Measurements from ENCODE around the gene EFS. TPM values are rescaled to one million over a fixed set of nuclear protein-coding genes. Genes with fewer than 3 reads are reported as not detected.

Gene EFS
- total RNA-seq, 4 donors from 2014 or later, result 31.4 to 38.2 (median 34.2) TPM

DNA sequence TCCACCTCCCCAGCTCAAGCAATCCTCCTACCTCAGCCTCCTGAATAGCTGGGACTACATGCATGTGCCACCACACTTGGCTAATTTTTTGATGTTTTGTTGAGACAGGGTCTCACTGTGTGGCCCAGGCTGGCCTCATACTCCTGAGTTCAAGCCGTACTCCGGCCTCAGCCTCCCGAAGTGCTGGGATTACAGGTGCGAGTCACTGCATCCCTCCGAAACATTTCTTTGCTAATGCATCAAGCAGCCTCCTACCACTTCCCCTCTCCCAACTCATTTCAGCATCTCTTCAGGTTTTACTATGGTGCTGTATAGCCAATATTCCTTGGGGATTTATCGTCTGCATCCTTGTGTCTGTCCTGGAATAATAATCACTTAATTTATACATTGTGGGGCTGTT is 10.0 kb downstream of the EFS start:
- Histone ChIP-seq H3K27me3 (peaks cover 0 to 4% of the 10 kb centered on the region in 2 donors), H3K9me3 (no peaks in the 10 kb centered on the region), H3K27ac (no peak overlapping the region), H3K4me1 (peaks cover 0 to 43% (median 25%) of the 10 kb centered on the region in 4 donors), H3K4me3 (no peak overlapping the region), H3K36me3 (peaks cover 0 to 40% (median 0%) of the 10 kb centered on the region in 3 donors)
- DNase-seq (ENCODE audit: low spot score in 2 of 2), result no peak
- TF ChIP-seq, protein P1, sequence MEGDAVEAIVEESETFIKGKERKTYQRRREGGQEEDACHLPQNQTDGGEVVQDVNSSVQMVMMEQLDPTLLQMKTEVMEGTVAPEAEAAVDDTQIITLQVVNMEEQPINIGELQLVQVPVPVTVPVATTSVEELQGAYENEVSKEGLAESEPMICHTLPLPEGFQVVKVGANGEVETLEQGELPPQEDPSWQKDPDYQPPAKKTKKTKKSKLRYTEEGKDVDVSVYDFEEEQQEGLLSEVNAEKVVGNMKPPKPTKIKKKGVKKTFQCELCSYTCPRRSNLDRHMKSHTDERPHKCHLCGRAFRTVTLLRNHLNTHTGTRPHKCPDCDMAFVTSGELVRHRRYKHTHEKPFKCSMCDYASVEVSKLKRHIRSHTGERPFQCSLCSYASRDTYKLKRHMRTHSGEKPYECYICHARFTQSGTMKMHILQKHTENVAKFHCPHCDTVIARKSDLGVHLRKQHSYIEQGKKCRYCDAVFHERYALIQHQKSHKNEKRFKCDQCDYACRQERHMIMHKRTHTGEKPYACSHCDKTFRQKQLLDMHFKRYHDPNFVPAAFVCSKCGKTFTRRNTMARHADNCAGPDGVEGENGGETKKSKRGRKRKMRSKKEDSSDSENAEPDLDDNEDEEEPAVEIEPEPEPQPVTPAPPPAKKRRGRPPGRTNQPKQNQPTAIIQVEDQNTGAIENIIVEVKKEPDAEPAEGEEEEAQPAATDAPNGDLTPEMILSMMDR (IDR thresholded peaks at IDR 0.05), result no peak
- no peak for TF ChIP-seq POLR2A (IDR thresholded peaks at IDR 0.05)
- WGBS, 2 donors, result 77 to 84% methylated on average over 6 of the region's 6 CpGs

- peaks cover 0 to 28% (median 19%) of the 10 kb centered on the region in 4 donors for H3K4me1 ChIP-seq
- no peak for TF ChIP-seq POLR2A (IDR thresholded peaks at IDR 0.05)
- no peak for TF ChIP-seq EP300 (IDR thresholded peaks at IDR 0.05)
- TF ChIP-seq, protein P1 (IDR thresholded peaks at IDR 0.05), result no peak
- DNase-seq (ENCODE audit: low spot score in 2 of 2), result no peak
- H3K9me3 ChIP-seq, result no peaks in the 10 kb centered on the region
- H3K27me3 ChIP-seq, result peaks cover 0 to 4% of the 10 kb centered on the region in 2 donors
- peaks cover 0 to 31% (median 0%) of the 10 kb centered on the region in 3 donors for H3K36me3 ChIP-seq
- H3K27ac ChIP-seq, result peak overlapping the region; percentile 43 to 89 (median 82)
- WGBS, 2 donors, result 70 to 75% methylated on average over 5 of the region's 5 CpGs
- no peak overlapping the region for H3K4me3 ChIP-seq
Measured at GRCh38 chr14:23353433-23353780, 11.6 kb downstream of the EFS start.

DNA sequence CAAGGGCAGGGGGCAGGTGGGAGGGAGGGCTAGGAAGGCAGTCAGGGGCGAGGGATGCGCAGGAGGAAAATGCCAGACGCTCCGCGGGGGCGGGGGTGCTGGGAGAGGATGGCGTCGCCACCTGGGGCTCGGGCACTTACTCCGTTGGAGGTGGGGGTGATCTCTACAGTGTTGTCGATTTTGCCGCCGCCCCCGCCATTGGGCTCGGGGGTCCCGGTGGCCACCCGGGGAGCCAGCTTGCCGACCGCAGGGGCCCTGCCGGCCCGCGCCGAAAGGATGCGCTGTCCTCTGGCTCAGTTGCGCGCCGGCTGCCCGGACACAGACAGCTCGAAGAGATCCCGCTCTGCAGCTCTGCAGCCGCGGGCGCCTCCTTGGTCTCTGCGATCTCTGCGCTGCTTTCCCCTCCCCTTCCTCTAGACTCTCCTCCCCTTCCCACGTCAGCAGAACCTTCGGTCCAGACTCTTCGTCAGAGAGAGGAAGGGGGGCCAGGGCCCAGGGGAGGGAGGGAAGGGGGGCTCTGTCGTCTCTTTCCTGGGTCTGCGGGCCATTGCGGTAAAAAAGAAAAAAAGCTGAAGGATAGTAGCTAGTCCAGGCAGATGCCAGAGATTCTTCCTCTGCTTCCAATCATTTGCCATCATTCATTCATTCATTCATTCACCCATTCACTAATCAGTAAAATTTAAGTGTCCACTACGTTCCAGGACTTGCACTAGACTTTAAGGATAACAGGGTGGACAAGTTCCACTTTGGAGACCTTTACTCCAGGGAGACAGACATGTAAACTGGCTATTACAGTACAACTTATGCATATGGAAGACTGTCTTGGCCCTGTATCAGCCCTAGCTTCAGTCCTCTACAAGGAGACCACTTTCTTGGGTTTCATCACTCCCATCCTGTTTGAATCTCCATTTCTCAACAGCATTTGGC is 12.2 kb downstream of the EFS start, which contains the start of gene SLC22A17:
TSS of gene SLC22A17 (minus strand) at position 382 of the 927 bp plus-strand sequence.
- peak within 1 kb of the TSS; percentile 43 to 89 (median 82) for H3K27ac ChIP-seq
- 0 to 1% methylated on average over 27 to 37 of the region's 42 CpGs for WGBS, 2 donors

DNA sequence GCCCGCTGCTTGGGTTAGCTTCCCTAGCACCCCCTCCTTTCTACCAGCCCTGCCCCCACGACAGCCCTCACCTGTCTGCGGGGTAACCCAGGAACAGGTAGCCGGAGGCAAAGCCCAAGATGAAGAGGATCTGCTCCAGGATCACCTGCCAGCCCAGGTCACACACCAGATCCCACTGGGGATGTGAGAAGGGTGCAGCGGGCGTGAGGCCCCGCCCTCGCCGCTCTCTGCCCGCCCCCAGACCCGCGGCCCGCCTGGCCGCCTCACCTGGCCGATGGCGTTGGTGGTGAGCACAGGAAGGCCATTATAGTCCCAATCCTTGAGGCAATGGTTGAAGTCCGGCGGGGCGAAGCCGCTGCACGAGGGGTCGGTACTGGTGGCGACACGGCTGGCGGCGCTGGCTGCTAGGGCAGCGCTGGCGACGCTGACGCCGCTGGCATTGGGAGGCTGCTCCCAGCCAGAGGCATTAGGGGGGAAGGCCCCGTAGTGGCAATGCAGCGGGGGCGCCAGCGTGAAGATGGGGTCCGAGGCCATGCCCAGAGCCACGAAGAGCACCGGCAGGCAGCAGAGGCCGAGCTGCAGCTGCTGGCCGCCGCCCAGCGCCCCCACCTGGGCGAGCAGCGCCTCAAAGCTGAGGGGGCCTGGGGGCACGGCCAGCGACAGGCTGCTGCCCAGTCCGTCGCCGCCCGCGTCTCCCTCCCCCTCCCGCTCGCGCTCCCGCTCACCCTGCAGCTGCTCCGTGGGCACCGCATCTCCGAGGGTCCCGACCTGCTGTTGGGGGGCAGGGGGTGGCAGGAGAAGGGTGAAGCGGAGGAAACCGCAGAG is 13.1 kb downstream of the EFS start:
- no peak for DNase-seq (ENCODE audit: low spot score in 2 of 2)
- WGBS, 2 donors, result 13 to 14% methylated on average over 25 of the region's 61 CpGs
- Histone ChIP-seq H3K9me3 (no peaks in the 10 kb centered on the region), H3K36me3 (peaks cover 0 to 33% (median 0%) of the 10 kb centered on the region in 3 donors), H3K4me3 (peak overlapping the region; percentile 37 to 76 (median 65)), H3K27me3 (peaks cover 0 to 4% of the 10 kb centered on the region in 2 donors), H3K27ac (peak overlapping the region; percentile 1 to 89 (median 82)), H3K4me1 (peaks cover 0 to 26% (median 17%) of the 10 kb centered on the region in 4 donors)
- TF ChIP-seq POLR2A (IDR thresholded peaks at IDR 0.05) (no peak), EP300 (IDR thresholded peaks at IDR 0.05) (no peak)
- TF ChIP-seq, protein P1 (IDR thresholded peaks at IDR 0.05), result no peak

More for the DNA sequence above, 12.2 kb downstream of the EFS start, which contains the start of gene SLC22A17:
- Histone ChIP-seq H3K36me3 (peaks cover 0 to 32% (median 0%) of the 10 kb centered on the region in 3 donors), H3K9me3 (no peaks in the 10 kb centered on the region), H3K4me3 (peak within 1 kb of the TSS; percentile 37 to 76 (median 65)), H3K4me1 (peaks cover 0 to 26% (median 17%) of the 10 kb centered on the region in 4 donors), H3K27me3 (peaks cover 0 to 4% of the 10 kb centered on the region in 2 donors)
- peak; percentile 65 to 72 for DNase-seq (ENCODE audit: low spot score in 2 of 2)
- TF ChIP-seq EP300 (IDR thresholded peaks at IDR 0.05) (peak in 1 of 2 donors; percentile 96), POLR2A (IDR thresholded peaks at IDR 0.05) (peak; percentile 82 to 92)
- TF ChIP-seq, protein P1 (IDR thresholded peaks at IDR 0.05), result peak in 1 of 5 experiments; percentile 40

Measured in tibial nerve (tissue), 4 donors.